Prostate gland (tissue), 2 donors: Measurements from ENCODE around the gene PTPRC.

Experiments used
- CTCF ChIP-seq, 4 experiments: fragments of 200-600 bp in 2 of 4; fragments of 450-650 bp in 2 of 4; sonication (generic) in 2 of 4; IDR thresholded peaks; 1 replicate in 3 of 4; 2 replicates in 1 of 4; pipeline ENCODE4 v1.5.1; 2016 to 2019; ENCODE audit warnings: antibody characterized with exemption in 4 of 4, mild to moderate bottlenecking in 2 of 4, moderate library complexity in 2 of 4
- POLR2A ChIP-seq: fragments of 450-650 bp; IDR thresholded peaks from one replicate; pipeline ENCODE4 v1.6.1; 2016; ENCODE audit warnings: antibody characterized with exemption, mild to moderate bottlenecking

DNA sequence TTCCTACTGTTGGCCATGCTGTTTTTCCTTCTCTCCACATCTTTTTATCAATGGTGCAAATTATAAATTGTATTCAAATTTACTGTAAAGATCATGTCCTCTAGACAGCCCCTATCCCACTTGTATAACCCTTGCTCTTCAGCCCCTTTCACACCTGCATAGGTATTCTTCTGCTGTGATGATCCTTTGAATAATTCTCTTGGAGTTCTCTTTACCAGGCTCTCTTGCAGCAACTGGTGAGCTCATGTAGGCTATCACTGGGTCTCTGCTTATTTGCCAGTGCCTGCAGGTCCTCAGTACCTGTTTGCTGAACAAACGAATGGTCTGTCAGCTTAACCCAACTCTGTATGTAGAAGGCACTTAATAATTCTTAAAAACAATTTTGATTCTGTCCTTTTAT, 8.2 kb downstream of the PTPRC start:
- TF ChIP-seq CTCF (IDR thresholded peaks at IDR 0.05) = no peak
- no peak for TF ChIP-seq POLR2A
